K562 (cell line): Measurements from ENCODE around the gene CHST2. TPM values are rescaled to one million over a fixed set of nuclear protein-coding genes. Genes with fewer than 3 reads are reported as not detected.
A peak's percentile ranks its signal among the peaks of the same experiment; 100 is the strongest.

ENCODE experiments used
- CCAR2 ChIP-seq: fragments of 200-400 bp; formaldehyde crosslinking; IDR thresholded peaks from 2 replicates; pipeline ENCODE4 v1.6.1; 2017; ENCODE audit warnings: mild to moderate bottlenecking, low read depth, low read length
- EHMT2 ChIP-seq: fragments of 450-650 bp; IDR thresholded peaks from 2 replicates; pipeline ENCODE4 v1.6.1; 2018; ENCODE audit warnings: antibody characterized with exemption
- FOS ChIP-seq: IDR thresholded peaks from 3 replicates; pipeline ENCODE4 v1.6.1; 2011; ENCODE audit not compliant: insufficient read length; ENCODE audit errors: extremely low read depth
- HNRNPLL ChIP-seq: fragments of 200-400 bp; formaldehyde crosslinking; IDR thresholded peaks from 2 replicates; pipeline ENCODE4 v1.6.1; 2017; ENCODE audit warnings: low read length, low read depth, mild to moderate bottlenecking; ENCODE audit not compliant: poor library complexity, severe bottlenecking
- JUN ChIP-seq, 2 experiments: sonication (generic) in 1 of 2; formaldehyde crosslinking in 1 of 2; IDR thresholded peaks; 2 replicates each; pipeline versions ENCODE4 v1.6.1 to v1.8.0; 2012 to 2022; ENCODE audit warnings: borderline replicate concordance in 2 of 2, mild to moderate bottlenecking in 2 of 2, improper control_type of control experiment in 1 of 2, low read depth in 1 of 2, low read length in 1 of 2, missing genetic modification reagents in 1 of 2
- MAZ ChIP-seq, 2 experiments: fragments of 450-650 bp in 1 of 2; sonication (generic) in 1 of 2; formaldehyde crosslinking; IDR thresholded peaks in 1 of 2; conservative IDR thresholded peaks in 1 of 2; 2 replicates each; pipeline versions ENCODE4 v1.4.0 to v1.5.0; 2020; ENCODE audit warnings: mild to moderate bottlenecking in 1 of 2, missing genetic modification reagents in 1 of 2
- POLR2A ChIP-seq: fragments of 450-650 bp; conservative IDR thresholded peaks from 2 replicates; pipeline ENCODE4 v1.6.1; 2016
- RFX1 ChIP-seq: fragments of 450-650 bp; IDR thresholded peaks from 2 replicates; pipeline ENCODE4 v1.6.1; 2016; ENCODE audit warnings: mild to moderate bottlenecking, moderate library complexity
- polyA plus RNA-seq, 8 experiments: library from polyadenylated mRNA; depleted of rRNA in 4 of 8; stranded (reverse) in 5 of 8; unstranded in 3 of 8; fragments of >200 nt; fragmentation: Nextera tagmentation in 2 of 8; fragmentation: Illumina TruSeq in 1 of 8; extraction: Ambion mirVana in 2 of 8; extraction: Trizol in 1 of 8; gene quantifications; 2 replicates each; pipeline versions ENCODE4 v1.2.1 to v1.2.3, GENCODE V29; 2011 to 2014; ENCODE audit warnings: inconsistent platforms in 1 of 8, missing spikeins in 1 of 8
- total RNA-seq, 7 experiments: library from RNA; depleted of rRNA in 6 of 7; stranded (reverse); fragments of >200 nt in 6 of 7; fragmentation: Illumina TruSeq in 2 of 7; extraction: Trizol in 2 of 7; gene quantifications; 2 replicates each; pipeline versions ENCODE4 v1.2.1 to v1.2.3, GENCODE V29; 2011 to 2021; ENCODE audit warnings: low replicate concordance in 1 of 7
- TF ChIP-seq, protein P1 (sequence below): fragments of 450-650 bp; formaldehyde crosslinking; IDR thresholded peaks from 2 replicates; pipeline ENCODE4 v1.4.0; 2022; ENCODE audit warnings: missing genetic modification characterization
- TF ChIP-seq, protein P2 (sequence below): fragments of 450-650 bp; conservative IDR thresholded peaks from 2 replicates; pipeline ENCODE4 v1.6.1; 2016; ENCODE audit warnings: missing genetic modification characterization, low read depth, mild to moderate bottlenecking, missing compliant biosample characterization, moderate library complexity
- TF ChIP-seq, protein P3 (sequence below): fragments of 450-650 bp; formaldehyde crosslinking; IDR thresholded peaks from 2 replicates; pipeline ENCODE4 v1.4.0; 2020; ENCODE audit warnings: mild to moderate bottlenecking, moderate library complexity
- TF ChIP-seq, protein P4 (sequence below): fragments of 250-450 bp; sonication (Bioruptor Pico); IDR thresholded peaks from 2 replicates; pipeline ENCODE4 v1.8.0; 2022; ENCODE audit warnings: moderate library complexity, mild to moderate bottlenecking, inconsistent platforms
- TF ChIP-seq, protein P5 (sequence below): fragments of 450-650 bp; IDR thresholded peaks from 2 replicates; pipeline ENCODE4 v1.6.1; 2016; ENCODE audit warnings: low read depth

CHST2 gene
- total and polyA plus RNA-seq, 9 of the 15 experiments (the other 6 are each of a cell fraction or from before 2014, with no cell fraction given) = 3.4 to 60.3 (median 13.9) TPM

DNA sequence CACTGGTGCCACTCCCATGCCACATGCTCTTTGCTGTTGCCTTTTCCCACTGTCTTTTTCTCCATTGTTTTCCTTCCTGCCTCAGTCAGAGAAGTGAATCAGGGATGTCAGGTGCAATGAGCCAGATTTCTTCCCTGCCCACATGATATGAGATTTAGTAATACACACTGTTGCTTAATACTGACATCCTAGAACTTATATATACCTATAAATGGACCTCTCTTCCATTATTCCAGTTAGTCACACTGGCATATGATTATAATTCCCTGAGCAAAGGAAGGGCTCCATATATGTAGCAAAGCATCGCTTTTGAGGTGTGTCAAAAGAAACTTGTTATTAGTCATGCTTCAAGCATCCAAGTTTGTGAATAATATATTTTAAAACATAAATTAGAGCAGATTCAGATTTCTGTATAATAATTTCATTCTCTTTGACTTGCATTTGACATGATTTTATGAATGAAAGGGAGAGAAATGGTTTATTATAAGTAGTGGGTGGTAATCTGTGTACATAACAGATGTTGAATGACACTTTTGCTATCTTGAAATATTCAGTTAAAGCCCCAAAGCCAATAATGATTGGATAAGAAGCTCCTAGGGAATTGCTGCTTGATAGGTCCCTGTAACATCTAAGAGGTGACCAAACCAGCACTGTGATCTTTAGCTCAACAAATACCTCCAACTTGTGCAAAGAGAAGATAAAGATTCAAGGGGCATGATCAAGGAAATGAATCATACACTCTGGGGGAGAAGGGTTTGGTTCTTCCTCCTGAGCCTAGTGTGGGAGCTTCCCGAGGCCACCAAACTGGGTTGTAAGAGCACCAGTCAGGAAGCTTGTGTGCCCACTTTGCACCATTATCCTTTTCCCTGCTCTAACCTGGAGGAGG is 48.6 kb downstream of the CHST2 start (continued):
- TF ChIP-seq, protein P1, sequence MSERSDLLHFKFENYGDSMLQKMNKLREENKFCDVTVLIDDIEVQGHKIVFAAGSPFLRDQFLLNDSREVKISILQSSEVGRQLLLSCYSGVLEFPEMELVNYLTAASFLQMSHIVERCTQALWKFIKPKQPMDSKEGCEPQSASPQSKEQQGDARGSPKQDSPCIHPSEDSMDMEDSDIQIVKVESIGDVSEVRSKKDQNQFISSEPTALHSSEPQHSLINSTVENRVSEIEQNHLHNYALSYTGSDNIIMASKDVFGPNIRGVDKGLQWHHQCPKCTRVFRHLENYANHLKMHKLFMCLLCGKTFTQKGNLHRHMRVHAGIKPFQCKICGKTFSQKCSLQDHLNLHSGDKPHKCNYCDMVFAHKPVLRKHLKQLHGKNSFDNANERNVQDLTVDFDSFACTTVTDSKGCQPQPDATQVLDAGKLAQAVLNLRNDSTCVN = no peak
- TF ChIP-seq, protein P2, sequence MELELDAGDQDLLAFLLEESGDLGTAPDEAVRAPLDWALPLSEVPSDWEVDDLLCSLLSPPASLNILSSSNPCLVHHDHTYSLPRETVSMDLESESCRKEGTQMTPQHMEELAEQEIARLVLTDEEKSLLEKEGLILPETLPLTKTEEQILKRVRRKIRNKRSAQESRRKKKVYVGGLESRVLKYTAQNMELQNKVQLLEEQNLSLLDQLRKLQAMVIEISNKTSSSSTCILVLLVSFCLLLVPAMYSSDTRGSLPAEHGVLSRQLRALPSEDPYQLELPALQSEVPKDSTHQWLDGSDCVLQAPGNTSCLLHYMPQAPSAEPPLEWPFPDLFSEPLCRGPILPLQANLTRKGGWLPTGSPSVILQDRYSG = no peak
- TF ChIP-seq MAZ (CRISPR knock-in tag; conservative IDR thresholded peaks at IDR 0.05 in 1 of 2, IDR thresholded peaks at IDR 0.05 in 1 of 2) (no peak), RFX1 (no peak), HNRNPLL (no peak), JUN (IDR thresholded peaks at IDR 0.05; ENCODE audit: borderline replicate concordance, low read depth, low read length) (peak; percentile 83; the same call in 1 of the 2 replicates), JUN (CRISPR knock-in tag; IDR thresholded peaks at IDR 0.05; ENCODE audit: borderline replicate concordance) (no peak), FOS (peak; percentile 50), EHMT2 (0 out of 2 replicates have a peak, but pooled peaks have one; percentile 25), POLR2A (no peak), CCAR2 (no peak)
- TF ChIP-seq, protein P3, sequence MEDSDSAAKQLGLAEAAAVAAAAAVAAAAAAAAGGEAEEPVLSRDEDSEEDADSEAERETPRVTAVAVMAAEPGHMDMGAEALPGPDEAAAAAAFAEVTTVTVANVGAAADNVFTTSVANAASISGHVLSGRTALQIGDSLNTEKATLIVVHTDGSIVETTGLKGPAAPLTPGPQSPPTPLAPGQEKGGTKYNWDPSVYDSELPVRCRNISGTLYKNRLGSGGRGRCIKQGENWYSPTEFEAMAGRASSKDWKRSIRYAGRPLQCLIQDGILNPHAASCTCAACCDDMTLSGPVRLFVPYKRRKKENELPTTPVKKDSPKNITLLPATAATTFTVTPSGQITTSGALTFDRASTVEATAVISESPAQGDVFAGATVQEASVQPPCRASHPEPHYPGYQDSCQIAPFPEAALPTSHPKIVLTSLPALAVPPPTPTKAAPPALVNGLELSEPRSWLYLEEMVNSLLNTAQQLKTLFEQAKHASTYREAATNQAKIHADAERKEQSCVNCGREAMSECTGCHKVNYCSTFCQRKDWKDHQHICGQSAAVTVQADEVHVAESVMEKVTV (CRISPR knock-in tag) = no peak
- TF ChIP-seq, protein P4, sequence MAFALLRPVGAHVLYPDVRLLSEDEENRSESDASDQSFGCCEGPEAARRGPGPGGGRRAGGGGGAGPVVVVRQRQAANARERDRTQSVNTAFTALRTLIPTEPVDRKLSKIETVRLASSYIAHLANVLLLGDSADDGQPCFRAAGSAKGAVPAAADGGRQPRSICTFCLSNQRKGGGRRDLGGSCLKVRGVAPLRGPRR (CRISPR knock-in tag) = no peak
- TF ChIP-seq, protein P5, sequence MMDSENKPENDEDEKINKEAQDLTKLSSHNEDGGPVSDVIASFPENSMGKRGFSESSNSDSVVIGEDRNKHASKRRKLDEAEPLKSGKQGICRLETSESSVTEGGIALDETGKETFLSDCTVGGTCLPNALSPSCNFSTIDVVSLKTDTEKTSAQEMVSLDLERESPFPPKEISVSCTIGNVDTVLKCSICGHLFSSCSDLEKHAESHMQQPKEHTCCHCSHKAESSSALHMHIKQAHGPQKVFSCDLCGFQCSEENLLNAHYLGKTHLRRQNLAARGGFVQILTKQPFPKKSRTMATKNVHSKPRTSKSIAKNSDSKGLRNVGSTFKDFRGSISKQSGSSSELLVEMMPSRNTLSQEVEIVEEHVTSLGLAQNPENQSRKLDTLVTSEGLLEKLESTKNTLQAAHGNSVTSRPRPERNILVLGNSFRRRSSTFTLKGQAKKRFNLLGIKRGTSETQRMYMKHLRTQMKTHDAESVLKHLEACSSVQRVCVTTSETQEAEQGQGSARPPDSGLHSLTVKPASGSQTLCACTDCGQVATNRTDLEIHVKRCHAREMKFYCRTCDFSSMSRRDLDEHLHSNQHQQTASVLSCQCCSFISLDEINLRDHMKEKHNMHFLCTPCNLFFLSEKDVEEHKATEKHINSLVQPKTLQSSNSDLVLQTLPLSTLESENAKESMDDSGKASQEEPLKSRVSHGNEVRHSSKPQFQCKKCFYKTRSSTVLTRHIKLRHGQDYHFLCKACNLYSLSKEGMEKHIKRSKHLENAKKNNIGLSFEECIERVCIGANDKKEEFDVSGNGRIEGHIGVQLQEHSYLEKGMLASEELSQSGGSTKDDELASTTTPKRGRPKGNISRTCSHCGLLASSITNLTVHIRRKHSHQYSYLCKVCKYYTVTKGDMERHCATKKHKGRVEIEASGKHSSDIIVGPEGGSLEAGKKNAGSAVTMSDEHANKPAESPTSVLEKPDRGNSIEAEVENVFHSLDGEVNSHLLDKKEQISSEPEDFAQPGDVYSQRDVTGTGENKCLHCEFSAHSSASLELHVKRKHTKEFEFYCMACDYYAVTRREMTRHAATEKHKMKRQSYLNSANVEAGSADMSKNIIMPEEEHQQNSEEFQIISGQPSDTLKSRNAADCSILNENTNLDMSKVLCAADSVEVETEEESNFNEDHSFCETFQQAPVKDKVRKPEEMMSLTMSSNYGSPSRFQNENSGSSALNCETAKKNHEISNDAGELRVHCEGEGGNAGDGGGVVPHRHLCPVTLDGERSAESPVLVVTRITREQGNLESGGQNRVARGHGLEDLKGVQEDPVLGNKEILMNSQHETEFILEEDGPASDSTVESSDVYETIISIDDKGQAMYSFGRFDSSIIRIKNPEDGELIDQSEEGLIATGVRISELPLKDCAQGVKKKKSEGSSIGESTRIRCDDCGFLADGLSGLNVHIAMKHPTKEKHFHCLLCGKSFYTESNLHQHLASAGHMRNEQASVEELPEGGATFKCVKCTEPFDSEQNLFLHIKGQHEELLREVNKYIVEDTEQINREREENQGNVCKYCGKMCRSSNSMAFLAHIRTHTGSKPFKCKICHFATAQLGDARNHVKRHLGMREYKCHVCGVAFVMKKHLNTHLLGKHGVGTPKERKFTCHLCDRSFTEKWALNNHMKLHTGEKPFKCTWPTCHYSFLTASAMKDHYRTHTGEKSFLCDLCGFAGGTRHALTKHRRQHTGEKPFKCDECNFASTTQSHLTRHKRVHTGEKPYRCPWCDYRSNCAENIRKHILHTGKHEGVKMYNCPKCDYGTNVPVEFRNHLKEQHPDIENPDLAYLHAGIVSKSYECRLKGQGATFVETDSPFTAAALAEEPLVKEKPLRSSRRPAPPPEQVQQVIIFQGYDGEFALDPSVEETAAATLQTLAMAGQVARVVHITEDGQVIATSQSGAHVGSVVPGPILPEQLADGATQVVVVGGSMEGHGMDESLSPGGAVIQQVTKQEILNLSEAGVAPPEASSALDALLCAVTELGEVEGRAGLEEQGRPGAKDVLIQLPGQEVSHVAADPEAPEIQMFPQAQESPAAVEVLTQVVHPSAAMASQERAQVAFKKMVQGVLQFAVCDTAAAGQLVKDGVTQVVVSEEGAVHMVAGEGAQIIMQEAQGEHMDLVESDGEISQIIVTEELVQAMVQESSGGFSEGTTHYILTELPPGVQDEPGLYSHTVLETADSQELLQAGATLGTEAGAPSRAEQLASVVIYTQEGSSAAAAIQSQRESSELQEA = no peak
